Measurements from ENCODE around the gene NDST3.

Gene NDST3

DNA sequence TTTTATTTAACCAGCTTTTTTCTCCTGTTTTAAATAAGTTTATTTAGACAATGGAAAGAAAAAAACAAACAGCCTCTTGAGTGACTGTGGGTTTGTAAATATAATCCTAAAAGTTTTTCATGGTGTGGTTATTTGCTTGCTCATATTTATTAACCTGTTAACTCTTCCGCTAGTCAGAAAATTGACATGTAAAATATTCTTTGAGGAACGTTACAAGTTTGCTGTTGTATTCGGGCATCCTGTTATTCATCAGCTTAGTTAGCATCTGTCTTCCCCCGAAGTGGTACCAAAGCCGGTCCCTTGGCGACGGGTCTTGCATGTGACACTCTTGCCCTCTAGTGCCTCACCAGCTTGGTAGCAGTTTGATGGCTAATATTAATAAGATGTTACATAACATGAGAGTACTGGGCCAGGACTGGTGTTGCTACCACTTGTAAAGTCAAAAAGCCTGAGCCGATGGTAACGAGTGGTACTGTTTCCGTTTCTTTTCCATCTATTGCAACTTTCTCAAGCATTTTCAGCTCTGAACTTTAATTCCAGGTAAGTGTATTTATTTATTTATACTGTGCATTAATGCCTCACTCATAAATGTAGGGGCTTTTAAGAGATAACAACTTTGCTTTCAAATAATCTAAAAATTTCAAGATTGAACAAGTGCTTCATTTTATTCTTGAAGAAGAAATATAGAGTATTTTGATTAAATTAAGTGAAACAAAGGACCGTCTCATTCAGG, at the start of gene NDST3:
TSS of gene NDST3 (plus strand) at position 434 of the 733 bp plus-strand sequence. CDS start 19,425 bp downstream, outside the sequence.
- peak; percentile 4 for DNase-seq

DNA sequence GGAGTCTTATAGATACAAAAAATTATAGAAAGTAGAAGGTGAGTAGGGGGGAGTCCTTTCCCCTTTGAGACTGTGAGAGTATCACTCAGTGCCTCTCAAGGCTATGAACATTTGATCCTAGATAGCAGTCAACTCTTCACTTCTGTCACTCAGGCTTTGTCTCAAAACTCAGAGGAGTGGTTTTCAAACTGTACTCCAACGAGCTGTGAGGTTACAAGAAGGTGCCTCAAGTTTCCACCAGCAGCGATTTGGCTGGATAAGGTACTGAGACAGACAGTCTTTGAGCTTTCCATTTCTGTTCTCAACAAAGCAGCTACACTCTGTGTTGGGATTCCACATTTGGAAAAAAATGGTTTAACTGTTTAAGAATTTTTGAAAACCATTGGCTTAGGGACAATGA, 48.0 kb upstream of the NDST3 start:
- DNase-seq = no peak

DNA sequence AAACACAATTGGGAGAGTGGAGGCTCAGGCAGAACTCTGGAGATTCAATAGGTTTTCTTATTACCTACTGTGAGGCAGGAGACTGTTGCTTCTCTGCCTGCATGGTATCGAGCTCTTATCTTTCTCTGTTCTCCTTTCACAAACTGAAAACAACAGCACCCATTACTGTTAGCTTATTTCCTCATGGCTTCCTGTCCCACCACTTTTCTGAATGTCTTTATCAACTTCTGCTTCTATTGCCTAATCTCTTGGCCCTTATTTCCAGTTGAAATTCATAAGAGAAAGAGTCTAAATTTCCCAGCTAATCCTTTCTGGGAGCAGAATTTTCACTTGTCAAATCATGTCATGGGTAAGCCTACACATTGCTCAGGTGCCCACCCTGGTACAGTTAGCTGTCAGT, 46.8 kb upstream of the NDST3 start:
- DNase-seq = no peak

DNA sequence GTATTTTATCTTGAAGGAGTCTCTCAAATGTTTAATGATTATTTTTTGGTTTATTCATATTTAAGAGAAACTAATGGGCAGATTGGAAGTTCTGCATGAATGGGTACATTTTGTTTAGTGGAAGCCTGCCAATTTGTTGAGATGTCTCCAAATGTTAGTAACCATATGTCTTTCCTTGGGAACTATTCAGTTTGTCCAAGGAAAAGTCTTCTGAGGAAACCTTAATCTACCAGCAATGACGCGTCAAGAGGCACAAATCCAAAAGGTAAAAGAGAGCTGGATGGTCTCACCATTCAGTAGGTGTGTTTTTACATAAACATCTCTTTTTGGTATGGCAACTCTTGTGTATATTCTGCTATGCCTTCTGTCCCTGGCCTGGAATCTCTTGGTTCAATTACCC, 37.4 kb upstream of the NDST3 start:
- no peak for DNase-seq

DNA sequence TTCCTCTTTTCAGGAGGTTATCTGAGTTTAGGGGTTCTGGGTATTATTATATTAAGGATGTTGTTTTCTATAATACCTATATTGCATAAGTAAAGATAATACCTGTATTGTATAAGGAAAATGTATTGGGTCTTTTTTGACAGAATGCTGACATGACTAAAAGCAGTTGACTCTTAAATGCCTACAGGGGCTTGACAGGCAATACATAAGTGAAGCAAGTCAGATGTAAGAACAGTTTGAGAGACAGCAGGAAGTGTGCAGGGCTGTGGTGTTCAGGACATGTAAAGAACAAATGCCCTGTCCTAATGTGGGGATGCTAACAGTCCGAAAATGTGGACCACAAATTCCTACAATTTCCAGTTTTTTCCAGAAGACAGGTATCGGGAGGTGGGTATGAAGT, 30.2 kb upstream of the NDST3 start:
- DNase-seq = no peak

DNA sequence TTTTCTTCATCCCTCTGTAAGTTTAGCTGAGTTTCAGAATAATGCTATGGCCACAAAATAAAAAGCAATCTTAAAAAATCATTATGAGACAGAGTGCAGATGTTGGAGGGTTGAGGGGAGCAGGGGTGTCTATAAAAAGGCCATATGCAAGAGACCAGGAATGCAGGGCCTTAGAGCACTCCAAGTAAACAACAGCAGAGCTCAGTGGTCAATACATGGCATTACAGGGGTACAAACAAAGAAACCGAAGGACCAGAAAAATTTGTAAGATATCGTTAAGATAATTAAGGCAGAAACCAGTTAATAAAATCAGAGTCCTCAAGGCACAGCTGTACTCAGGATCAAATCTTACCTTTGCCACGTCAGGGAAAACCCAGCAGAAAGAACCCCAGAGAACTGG, 28.4 kb upstream of the NDST3 start:
- no peak for DNase-seq

DNA sequence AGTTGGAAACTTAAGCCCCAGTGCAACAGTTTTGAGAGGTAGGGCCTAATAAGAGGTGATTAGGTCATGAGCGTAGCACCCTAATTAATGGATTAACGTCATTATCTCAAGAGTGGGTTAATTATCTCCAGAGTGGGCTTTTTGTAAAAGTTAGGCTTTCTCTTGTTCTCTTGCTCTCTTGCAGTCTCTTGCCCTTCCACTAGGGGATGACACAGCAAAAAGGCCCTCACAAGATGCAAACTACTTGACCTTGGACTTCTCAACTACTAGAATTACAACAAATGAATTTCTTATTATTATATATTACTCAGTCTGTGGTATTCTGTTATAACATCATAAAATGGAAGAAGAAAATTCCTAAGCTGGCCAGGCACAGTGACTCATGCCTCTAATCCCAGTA, 22.1 kb upstream of the NDST3 start:
- no peak for DNase-seq

DNA sequence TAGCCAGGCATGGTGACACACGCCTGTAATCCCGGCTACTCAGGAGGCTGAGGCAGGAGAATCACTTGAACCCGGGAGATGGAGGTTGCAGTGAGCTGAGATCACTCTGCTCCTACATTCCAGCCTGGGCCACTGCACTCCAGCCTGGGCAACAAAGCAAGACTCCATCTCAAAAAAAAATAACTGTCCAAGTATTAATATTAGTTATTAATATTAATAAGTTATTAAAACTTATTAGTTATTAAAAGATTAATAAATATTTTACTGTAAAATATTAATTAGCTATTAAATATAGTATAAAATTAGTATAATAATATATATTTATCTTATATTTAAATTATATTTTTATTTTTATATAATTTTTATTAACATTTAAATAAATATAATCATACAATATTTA, 19.5 kb upstream of the NDST3 start:
- no peak for DNase-seq

DNA sequence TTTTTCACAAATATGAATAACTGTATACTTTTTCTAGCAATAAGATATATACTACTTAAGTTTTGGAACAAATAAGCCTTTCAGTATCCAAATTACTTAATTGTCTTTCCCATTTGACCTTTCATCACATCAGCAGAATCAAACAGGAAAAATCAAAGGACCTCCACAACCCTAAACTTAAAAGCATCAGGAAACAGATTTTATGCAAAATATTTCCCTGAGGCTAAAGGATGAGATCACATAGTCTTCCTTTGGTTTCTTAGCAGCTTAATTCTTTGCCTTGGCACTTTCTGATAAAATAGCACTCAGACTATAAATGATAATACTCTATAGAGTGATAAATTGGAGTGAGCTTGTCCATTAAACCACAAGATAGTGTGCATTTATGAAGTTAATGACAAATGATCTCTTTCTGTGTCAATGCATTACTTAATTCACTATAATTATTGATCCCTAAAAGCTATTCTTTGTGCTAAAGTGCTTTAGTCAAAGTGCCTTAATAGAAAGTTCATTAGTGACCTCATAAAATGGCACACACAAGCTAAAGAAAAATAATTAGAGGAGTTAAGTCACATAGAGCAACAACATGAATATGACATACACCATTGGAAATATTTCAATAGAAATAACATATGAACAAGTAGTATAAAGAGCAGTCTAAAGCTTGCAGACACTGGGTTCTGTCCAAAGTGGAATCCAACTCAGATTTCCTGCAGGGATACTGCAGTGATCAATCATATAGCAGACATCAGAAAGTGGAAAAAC, 15.7 kb upstream of the NDST3 start:
- DNase-seq = no peak

DNA sequence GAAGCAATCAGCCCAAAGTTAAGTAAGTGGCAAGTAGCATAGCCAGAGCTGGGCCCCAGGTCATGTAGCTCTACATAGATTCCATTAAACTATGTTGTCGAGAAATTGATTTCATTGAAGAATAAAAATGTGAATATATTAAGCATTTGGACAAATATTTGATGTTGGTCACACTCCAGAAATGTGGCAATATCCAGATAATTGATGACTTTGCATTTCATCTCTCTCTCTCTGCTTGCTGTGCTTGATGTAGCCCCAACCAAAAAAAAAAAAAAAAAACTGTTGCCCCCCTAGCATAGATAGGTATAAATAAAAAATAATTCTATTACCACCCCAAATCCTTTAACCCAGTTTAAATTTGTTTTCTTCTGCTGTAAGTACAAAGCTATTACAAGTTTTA, 7.5 kb upstream of the NDST3 start:
- no peak for DNase-seq

DNA sequence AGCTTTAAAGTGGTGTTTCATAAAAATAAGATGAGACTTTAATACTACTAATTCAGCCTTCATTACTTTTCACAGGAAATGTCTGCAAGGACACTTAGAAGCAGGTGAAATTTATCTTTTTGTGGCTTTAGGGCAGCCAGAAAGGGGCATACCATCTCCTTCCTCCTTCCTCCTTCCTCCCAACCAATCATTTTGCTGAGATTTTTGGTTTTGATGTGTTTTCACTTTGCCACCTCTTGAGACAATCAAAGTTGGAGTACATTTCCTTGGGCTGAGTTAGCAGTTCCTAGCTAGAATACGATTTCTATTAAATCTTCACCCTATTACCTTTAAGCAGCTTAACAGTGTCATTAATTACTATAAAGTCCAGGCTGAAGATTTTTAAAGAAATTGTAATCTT, 5.1 kb upstream of the NDST3 start:
- DNase-seq = no peak

DNA sequence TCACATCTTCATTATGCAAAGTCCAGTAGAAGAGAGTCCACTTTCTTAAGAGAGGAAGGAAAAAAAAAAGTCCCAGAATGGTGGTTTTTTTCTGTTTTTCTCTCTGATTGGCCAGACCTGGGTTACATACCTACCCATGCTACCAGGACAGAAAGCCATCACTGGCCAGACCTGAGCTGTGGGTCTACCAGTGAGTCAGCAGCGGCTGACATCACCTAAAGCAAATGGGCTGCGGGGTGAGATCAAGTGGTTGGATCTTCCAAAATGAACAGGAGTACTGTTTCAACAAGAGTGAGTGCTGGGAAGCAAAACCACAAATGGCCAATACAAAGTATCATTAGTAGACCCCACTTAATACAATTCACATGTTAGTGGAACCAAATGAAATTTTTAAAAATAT, 1.6 kb upstream of the NDST3 start:
- DNase-seq = no peak

DNA sequence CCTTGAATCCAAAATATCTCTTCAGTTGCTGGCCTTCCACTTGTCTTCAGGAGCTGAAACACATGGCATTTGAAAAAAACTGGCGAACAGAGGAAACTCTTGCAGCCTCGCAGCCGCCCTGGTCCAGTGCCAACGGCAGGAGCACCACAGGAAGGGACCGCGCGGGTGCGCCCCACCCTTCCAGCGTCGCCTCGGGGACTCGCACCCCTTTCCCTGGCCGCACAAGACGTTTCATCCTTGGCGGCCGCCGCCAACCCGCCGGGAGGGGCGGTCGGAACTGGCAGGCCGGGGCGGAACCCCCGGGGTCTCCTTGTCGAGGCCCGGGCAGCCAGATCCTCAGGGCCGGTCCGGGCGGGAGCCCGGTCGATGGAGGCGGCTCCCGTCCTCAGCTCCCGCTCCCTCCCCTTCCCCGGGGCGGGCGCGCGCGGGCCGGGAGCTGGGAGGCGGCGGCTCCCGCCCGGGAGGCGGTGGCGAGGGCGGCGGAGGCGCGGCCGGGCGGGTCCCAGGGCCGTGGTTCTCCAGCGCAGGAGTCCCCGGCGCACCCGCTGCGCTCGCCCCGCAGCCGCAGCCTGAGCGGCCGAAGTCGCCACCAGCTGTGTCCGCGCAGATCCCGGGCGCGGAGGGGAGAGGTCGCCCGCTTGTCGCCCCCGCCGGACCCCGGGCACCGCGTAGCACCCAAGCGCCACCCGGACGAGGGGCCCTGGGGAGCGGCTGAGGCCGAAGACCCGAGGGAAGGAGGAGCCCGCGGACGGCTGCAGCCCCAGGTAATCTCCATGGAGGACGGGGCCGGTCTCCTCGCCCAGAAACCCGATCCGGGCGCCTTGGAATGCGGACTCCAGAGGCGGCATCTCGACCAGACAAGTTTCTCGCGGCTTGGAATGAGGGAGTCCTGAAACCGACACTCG, 886 bp upstream of the NDST3 start:
- DNase-seq = no peak

DNA sequence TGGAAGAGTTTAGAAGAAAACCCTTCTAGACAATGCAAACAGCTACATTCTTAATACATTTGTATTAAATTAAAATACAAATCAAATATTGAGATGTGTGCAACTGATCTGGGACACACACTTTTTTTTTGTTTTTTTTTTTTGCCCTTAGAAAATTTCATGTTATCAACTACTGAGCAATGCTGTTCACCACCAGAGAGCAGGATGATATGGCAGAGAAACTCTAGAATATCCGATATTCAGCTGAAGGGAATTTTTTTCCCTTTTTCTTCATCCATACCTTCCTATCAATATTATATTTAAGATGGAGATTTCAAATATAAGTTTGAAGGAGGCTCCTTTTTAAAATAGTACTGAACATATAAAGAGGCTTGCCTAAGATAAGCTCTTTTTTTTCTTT, 1.0 kb downstream of the NDST3 start:
- no peak for DNase-seq

DNA sequence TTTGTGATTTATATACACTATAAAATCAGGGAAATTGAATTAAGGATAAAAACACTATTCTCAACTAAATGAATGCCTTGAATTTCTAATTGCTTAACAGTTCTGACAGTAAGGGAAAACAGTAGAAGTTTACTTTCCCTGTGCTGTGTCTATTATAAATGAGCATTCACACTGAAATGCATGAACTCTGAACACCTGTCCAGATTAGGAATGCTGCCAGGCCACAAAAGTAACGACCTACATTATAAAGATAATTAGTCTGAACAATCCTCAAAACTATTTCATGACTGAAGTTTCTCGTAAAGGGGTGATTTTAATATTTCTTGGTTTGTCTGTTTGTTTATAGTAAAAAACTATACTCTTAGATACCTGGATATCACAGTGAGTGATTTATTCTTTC, 2.0 kb downstream of the NDST3 start:
- no peak for DNase-seq

DNA sequence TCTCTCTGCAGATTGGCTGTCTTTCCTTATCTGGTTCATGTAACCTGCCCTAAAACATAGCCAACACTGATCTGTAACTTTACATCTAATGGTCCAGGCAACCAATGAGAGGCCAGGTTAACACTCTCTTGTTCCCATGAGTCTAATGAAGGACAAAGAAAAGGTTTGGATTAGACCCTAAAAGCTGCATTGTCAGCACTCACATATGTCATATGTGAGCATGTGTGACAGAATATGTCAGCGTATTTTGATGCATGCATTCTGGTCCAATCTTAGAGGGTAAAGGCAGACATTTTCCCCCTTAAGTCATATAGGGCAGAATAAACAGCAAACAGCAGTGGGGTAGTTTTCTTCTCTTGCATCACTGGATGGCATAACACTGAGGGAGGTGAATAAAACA, 3.7 kb downstream of the NDST3 start:
- no peak for DNase-seq

DNA sequence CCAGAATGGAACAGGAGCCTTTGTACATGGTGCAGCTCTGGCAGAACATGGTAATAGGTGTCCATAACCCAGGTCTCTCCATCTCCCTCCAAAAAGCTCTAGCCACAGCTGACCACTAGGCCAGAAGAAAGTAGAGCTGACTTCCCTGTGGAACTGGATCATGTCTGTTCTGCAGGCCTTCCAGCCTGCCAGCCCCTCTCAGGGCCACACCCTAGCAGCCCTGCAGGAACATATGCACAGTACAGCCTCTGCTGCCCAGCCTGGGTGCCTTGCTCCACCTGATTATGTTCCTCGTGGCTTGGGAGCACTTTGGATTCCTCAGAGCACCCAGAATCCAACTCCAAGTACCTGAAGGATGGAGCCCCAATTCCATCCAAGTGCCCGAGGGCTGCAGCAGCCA, 12.0 kb downstream of the NDST3 start:
- no peak for DNase-seq

DNA sequence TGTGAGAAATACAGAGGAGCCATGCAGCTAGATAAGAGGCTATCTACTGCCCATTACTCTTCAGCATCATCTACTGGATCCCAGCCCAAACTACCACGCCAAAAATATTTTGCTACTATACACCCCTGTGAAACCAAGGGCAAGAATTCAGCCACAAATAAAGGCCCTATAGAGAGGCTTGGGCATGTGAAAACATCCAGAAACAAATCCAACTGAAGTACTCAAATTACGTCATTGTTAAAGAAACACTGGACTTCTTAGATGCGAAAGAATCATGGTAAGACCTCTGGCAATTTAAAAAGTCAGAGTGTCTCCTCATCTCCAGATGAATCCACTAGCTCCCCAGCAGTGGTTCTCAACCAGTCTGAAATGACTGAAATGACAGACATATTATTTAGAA, 12.8 kb downstream of the NDST3 start:
- DNase-seq = no peak

DNA sequence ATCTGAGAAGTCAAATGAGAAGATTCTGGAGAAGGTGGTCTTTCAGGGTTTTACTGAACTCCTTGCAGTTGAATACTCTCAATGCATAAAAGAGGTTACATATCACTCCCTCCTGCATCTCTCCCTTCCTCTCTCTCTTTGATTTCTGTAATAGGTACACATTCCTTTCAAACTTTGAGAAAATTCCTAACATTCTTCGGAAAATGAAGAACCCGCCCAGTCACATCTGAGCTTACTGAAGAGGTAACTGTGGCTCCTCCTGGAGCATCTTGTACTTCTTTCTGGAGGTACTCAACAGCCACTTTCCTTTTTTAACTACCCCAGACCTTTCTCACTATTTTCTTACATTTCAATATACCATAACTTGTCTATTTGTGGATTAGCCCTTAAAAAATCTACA, 24.7 kb downstream of the NDST3 start:
- DNase-seq = no peak

DNA sequence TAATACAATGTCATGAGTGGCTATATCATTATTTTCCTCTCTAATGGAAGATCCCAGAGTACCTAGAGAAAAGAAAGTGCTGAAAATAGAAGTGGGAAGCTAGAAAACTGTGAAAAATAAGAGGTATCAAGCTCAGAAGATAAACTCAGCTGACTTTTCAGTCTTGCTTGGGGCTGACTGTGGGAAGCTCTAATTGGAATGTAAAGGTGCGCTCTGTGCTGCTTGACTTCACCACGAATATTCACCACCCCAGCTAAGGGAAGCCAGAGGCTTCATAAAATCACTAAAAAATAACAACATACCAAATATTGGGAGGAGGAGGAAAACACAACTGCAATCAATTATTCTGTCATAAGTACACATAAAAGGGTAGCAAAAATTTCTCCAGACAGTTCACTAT, 25.1 kb downstream of the NDST3 start:
- DNase-seq = no peak

DNA sequence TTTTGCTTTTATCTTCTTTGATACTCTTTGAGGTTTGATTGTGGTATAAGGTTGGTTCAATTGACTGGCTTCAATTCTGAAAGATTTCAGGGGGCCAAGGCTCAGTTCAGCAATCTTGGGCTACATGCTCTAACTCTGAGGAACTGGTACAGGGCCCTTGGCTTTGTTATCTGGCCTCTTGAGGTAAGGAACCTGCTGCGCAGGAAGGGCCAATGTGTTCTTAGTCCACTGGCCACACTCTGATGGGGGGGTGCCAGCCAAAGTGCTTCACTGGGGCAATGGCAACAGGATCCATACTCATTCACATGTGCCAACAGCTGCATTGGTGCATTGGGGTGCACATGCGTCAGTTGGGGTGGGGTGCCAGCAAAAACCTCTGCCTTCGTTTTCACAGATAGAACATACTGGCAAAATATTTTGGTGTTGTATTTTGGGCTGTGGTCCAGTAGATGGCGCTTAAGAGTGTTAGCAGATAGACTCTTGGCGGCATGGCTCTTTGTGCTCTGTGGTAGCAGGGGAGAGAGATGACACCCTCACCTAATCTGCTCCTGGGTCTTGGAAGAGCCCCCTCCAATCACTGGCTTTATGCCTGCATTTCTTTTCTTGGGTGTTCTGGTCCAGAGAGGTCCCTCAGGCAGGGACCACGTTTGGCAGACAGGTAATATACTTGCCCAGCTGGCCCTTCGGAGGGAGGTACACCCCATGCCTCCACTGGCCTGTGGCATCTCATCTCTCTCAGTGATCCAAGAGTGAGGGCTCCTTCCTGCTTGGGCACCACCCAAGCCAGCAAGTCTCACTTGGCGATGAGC, 42.9 kb downstream of the NDST3 start:
- peak; percentile 7 for DNase-seq

DNA sequence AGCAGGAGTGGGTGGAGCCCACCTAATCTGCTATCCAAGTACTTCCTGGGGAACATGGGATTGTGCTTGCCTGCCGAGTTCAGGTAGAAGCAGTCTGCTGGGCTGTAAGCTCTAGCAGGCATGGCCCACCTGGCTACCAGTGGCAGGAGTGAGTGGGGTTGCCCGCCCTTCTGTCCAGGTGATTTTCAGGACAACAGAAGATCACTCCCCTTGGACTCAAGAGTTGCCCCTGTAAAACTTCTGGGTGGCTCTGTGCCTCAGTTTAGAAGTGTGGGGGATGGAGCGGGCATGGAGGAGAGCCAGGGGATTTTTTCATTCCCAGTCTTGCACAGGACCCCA, 43.5 kb downstream of the NDST3 start:
- DNase-seq = no peak

DNA sequence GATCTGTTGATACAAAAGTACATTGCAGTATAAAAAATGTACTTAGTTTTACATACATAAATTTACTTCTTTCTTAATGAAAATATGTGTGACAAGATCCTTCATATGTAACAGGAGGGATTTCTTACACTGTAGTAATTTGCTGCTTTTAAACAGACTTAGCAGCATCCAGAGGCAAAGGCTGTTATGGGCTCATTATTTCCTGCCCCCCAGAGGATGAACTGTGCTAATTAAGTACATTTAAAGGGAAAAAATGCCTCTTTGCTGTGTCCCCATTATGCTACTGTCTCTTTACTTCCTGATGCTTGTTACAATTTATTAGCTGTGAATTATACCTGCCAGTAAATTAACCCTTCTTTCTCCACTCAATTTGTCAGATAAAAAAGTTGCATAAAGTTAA, 47.1 kb downstream of the NDST3 start:
- DNase-seq = no peak
